Stimulated activated CD4-positive, alpha-beta T cell treated with anti-CD3 and anti-CD28 coated beads, Interleukin-15, amount 100 ng/mL, for 48 hours (primary cell): ENCODE measurements around the gene AMH.
"Not testable (repeated sequence)": the region's sequence is repeated elsewhere in the genome, so short reads cannot be mapped to it uniquely, and the experiment has no call there.

Experiments
- DNase-seq, 2 donors: peaks; one replicate each; pipeline ENCODE4 v3.0.0-alpha.2; 2020; ENCODE audit warnings: low read depth in 2 of 2

The AMH gene

GRCh38 chr19:2249010-2249866 is at the start of gene AMH:
Gene AMH, plus strand, starts transcription at chr19:2249323. Its CDS starts 10 bp downstream, at chr19:2249333.
- no peak for DNase-seq

DNA sequence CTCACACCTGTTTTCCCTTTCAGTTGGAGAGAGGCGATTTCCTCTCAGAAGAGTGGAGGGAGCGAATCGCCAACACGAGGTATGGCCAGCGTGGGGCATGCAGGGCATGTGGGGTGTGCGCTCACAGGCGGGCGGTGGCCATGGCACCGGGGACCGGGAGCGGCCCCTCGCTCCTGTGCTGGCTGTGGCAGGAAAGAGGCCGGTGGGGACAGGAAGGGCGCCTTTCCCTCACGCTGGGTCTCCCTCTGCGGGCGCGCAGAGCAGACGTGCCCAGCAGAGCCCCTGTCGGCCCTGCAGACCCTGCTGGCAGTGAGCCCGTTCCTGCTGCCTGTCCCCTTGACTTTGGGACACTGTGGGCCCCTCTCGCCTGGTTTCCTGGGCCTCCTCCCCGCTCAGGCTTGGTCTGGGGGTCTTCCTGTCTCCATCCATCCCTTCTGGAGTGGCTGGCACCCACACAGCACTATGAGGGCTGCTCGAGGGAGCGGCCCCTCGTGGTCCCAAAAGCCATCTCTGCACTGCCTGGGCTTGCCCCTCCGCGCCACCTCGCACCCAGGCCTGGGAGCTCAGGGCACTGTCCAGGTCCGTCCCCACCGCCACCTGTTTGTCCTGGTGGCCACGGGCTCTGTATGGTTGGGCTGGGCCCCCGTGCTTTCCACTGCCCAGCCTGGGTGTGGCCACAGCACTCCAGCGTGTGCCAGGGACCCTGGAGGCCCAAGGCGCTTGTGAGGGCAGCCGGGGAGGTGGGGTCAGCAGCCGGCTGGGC is 49.1 kb upstream of the AMH start:
- DNase-seq = no peak

DNA sequence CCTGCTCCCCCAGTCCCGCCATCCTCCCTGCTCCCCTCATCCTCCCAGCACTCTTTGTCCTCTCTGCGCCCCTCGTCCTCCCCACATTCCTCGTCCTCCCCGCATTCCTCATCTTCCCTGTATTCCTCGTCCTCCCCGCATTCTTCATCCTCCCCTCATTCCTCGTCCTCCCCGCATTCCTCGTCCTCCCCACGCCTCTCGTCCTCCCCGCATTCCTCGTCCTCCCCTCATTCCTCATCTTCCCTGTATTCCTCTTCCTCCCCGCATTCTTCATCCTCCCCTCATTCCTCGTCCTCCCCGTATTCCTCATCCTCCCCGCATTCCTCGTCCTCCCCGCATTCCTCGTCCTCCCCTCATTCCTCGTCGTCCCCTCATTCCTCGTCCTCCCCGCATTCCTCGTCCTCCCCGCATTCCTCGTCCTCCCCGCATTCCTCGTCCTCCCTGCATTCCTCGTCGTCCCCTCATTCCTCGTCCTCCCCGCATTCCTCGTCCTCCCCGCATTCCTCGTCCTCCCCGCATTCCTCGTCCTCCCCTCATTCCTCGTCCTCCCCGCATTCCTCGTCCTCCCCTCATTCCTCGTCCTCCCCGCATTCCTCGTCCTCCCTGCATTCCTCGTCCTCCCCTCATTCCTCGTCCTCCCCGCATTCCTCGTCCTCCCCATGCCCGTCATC is 48.4 kb upstream of the AMH start:
- not testable (repeated sequence) for DNase-seq

DNA sequence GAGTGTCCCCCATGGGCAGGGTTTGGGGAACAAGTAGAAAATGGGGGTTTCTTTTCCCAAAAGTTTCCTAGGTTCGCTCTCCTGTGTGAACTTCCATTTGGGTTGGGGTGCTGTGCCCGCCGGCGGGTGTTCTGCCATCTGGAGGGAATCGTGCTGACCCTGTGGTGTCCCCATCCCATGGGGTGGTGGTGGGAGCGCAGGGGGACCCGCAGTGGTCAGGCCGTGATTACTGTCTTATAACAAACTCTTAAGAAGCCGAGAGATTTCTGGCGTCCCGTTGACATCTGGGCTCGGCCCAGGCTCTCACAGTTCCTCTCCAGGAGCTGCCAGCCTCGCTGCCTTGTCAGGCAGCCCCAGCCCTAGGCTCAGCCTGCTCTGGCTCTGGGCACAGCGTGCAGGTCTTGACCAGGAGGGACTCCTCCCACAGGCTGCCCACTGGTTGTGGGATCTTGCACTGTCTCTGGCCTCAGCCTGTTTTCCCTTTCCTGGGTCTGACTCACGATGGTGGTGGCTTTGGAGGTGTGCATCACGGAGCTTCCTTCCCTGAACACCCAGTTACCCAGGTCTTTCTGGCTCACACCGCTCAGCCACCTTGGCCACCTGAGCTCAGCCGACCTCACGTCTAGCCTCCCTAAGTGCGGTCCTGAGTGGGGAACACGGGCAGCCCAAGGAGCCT is 47.5 kb upstream of the AMH start:
- DNase-seq = no peak

DNA sequence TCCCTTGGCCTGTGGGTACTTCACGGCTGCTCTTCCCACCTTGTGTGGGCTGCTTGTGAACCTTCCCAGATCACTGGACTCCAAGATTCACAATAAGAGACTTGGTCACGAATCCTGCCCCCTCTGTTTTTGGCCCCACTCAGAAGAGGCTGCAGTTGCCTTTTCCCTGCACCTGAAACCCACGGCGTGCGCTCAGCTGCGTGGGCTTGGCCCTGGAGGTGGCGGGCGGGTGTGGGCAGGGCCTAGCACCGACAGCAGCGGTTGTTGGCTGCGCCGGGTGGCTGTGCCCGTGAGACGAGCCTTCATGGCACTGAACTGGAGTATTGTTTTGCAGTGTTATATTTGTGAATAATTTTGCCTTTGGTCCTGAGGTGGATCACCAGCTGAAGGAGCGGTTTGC is 46.8 kb upstream of the AMH start:
- DNase-seq = no peak

DNA sequence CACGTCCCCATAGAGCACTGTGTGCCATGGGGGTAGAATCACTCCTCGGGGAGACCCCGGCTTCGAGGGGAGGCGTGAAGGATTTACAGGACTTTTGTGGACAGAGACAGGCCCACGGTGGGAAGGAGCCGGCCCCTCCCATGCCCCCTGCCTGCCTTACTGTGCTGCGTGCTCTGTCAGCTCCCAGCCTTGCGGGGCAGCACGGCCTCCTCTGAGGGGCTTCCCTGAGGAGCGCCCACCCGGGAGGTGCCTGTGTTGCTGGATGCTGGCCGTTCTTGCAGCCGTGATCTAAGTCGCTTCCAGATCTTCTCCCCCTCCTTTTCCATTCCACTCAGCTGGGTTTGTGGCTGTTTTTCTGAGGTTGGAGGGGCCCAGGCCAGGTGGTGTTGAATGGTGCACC is 42.1 kb upstream of the AMH start:
- DNase-seq = no peak

- no peak for DNase-seq
These were observed 40.9 kb upstream of the AMH start for GRCh38 chr19:2207991-2208860.

- no peak for DNase-seq
These were observed 40.1 kb upstream of the AMH start for GRCh38 chr19:2208975-2209374.

- no peak for DNase-seq
These were observed 39.7 kb upstream of the AMH start for GRCh38 chr19:2209408-2209807.

DNA sequence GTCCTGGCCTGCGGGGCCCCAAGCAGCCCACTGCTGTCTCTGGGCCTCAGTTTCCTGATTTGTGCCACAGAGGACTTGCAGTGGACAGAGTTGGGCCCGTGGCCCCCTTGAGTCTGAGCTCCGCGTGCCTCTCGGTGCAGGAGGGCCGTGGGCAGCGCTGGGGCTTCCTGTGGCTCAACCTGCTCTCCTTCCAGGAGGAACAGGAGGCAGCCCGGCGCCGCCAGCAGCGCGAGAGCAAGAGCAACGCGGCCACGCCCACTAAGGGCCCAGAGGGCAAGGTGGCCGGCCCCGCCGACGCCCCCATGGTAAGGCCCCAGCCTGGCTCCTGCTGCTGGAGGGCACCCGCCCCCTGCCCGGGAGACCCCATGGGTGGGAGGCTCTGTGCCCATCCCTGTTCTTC is 38.9 kb upstream of the AMH start:
- DNase-seq = no peak

- no peak for DNase-seq
These were observed 38.0 kb upstream of the AMH start for GRCh38 chr19:2210987-2211740.

DNA sequence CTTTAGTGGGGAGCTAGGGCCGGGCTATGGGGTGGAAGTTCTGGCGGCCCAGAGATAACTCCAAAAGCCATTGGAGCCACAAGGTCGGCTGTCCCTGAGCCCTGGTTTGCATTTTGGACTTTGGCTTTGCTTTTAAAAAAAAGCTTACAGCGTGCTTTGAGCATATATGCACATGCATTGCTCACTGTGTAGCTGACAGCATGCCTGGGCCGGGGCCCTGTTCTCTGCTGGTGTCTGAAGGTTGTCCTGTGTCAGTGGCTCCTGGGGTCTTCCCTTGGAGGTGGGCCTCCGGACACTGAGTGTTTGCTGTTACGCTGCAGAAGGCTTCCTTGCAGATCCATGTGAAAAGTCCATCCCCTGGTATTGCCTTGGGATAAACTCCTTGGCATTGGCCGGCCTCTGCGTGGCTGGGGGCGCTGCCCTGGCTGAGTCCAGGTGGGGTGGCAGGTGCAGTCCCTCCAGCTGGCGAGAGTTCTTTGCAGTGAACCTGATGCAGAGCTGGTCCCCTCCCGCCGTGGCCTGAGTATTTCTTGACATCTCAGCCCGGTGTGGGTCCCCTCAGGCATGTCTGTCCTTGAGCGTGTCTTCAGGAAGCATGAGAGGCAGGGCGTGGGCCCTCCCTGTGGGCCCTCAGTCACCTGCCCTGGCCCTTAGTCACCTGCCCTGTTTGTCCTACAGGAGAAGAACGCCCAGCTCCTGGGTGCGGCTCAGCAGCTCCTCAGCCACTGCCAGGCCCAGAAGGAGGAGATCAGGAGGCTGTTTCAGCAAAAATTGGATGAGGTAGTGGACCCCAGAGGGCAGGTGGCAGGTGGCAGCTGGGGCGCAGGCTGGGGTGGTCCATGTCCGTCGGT is 36.0 kb upstream of the AMH start:
- DNase-seq = no peak

- no peak for DNase-seq
These were observed 35.3 kb upstream of the AMH start for GRCh38 chr19:2213799-2214198.

GRCh38 chr19:2214251-2214650 is 34.9 kb upstream of the AMH start:
- DNase-seq = no peak

GRCh38 chr19:2215281-2215751 is 33.8 kb upstream of the AMH start:
- DNase-seq = no peak

DNA sequence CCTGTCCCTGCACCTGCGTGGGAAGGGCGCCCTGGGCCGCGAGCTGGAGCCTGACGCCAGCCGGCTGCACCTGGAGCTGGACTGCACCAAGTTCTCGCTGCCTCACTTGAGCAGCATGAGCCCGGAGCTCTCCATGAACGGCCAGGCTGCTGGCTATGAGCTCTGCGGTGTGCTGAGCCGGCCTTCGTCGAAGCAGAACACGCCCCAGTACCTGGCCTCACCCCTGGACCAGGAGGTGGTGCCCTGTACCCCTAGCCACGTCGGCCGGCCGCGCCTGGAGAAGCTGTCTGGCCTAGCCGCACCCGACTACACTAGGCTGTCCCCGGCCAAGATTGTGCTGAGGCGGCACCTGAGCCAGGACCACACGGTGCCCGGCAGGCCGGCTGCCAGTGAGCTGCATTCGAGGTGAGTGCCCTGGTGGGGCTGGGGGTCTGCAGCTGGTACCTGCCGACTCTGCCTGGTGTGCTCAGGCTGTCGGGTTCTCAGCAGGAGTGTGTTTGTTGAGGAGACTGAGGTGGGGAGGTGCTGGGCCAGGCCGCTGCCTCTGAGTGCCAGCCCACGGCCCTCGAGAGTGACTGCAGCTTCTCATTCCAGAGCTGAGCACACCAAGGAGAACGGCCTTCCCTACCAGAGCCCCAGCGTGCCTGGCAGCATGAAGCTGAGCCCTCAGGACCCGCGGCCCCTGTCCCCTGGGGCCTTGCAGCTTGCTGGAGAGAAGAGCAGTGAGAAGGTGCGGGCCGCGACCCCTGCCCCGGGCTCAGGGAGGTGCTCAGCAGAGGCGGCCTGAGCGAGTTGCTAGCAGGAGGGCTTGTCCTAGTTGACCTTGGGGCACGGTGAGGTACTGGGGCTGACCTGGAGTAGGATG is 32.5 kb upstream of the AMH start:
- no peak for DNase-seq

- DNase-seq = no peak
These were observed 31.5 kb upstream of the AMH start for GRCh38 chr19:2217591-2217990.

DNA sequence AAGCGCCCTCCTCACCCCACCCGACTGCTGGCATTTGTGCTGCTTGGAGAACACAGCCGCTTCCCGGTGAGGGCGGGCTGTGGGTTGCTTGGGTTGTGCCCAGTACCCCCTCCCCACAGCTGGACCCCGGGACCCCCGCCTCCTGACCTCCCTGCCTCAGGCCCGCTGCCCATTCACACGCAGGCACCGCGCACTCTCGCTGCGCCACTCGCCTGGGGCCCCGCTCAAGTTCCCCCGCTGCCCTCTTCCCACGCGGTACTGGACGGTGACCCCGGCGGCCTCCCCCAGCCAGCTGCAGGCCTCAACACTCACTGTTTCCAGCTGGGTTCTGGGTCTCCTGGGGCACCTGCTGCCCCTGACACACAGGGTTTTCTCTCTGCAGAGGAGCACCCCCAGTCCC is 29.4 kb upstream of the AMH start:
- no peak for DNase-seq
